ENCODE measurements around the gene GLT6D1. TPM values are rescaled to one million over a fixed set of nuclear protein-coding genes. Genes with fewer than 3 reads are reported as not detected.
"Not testable (repeated sequence)": the region's sequence is repeated elsewhere in the genome, so short reads cannot be mapped to it uniquely, and the experiment has no call there.

Gene GLT6D1
- not detected for polyA plus RNA-seq (2013, experiment 1 of 2; ENCODE audit: insufficient read length)
- not detected for polyA plus RNA-seq (2013, experiment 2 of 2; ENCODE audit: insufficient read length)

DNA sequence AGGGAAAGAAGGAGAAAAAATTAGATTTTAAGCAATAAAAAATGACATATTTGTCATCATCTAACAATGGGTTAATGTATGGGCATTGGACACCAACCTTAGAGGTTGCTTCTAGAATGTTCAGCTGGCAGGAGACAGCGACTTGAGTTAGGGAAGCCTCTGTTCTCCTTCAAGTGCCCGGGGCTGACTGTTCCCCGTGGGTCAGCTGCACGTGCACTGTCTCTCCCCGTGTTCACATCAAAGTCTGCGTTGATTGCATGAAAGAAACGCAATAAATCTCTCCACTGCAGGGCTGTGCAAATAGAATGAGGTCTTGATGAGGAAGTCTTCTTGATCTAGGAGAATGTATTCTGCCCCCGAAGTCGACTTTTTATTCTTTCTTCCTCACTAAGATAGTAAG lies at the start of gene GLT6D1:
TSS of gene GLT6D1 (minus strand) at position 345 of the 400 bp plus-strand sequence. CDS start 353 bp downstream, outside the sequence.
- no peak for DNase-seq

- DNase-seq, result no peak
These were observed 49.7 kb upstream of the GLT6D1 start for GRCh38 chr9:135689011-135689410.

GRCh38 chr9:135687216-135687615 lies 47.9 kb upstream of the GLT6D1 start:
- no peak for DNase-seq

- no peak for DNase-seq
These were observed 45.4 kb upstream of the GLT6D1 start for GRCh38 chr9:135684691-135685090.

DNA sequence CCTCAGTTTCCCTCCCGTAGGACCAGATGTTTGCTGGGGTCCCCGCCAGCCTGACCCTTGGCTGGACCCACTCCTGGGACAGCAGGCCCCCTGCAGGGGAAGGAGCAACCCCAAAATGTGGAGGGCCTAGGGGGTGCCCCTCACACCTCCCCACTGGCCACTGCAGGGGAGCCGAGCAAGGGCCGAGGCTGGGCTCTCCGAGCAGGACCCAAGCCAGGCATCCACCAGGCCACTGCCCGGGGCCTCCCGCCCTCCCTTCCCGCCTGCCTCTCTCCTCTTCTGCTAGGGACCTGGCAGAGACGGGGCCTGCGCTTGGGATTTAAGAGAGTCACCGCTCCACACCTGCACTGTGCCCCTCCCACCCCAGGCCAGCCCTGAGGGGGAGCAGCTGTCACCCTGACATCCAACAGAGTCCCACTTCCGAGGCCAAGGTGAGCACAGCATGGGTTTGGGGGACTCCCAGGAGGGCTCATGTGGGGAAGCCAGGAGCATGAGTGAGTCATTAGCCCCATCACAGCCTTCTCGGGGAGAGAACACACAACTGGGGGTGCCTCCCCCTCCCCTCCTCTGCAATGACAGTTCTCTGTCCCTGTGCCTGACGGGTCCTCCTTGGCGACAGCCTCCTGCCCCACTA lies 44.2 kb upstream of the GLT6D1 start:
- no peak for DNase-seq

- DNase-seq, result no peak
These were observed 41.8 kb upstream of the GLT6D1 start for GRCh38 chr9:135681161-135681560.

GRCh38 chr9:135680056-135680455 lies 40.7 kb upstream of the GLT6D1 start:
- no peak for DNase-seq

DNA sequence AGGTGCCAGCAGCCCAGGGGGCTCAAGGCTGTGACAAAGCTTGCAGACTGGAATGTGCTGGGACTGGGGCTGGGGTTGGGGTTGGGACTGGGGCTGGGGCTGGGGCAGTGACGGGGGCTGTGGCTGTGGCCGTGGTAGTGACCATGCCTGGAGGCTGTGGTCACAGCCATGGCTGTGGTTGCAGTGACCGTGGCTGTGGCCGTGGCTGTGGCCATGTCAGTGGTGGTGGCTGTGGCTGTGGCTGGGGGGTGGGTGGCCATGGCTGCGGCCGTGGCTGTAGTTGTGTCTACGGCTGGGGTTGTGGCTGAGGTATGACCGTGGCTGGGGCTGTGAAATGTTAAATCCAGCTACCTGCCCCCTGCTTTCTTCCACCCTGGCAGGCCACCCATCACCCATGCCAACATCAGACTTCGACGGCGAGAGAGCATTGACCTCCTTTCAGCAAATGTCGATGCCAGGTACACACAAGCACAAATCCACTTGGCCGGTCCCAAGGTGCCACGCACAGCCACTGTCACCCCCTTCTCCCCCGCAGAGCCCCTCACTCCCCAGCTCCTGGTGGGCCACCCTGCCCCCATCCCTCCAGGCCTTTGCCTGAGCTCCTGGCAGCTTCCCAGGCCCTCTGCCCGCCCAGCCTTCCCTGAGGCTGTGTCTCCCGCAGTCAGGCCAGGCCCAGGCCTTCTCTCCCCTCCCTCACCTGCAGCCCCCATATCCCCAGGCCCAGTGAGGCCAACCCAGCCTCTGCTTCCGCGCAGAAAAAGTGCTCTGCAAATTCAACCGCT lies 39.1 kb upstream of the GLT6D1 start:
- DNase-seq, result no peak

DNA sequence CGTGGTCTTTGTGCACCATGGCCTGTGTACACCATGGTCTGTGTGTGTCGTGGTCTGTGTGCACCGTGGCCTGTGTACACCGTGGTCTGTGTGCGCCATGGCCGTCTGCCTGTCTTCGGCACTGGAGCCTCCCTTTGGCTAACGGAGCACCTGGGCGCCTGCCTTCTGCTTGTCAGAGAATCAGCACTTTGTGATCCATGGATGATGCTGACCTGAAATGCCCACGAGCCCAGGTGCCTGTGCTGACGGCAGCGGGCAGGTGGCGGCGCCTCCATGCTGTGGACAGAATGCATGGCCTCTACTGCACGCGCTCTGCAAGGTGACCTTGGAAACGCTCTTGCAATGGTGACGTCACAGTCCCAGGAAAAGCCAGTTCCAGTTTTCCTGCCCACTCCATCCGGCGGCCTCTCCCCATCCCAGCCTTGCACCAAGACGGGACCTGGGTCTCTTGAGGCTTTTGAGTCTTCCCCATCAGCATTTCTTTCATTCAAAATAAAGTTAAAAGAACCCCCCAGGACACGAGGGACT lies 38.4 kb upstream of the GLT6D1 start:
- DNase-seq, result no peak

- no peak for DNase-seq
These were observed 37.6 kb upstream of the GLT6D1 start for GRCh38 chr9:135676891-135677290.

- DNase-seq, result no peak
These were observed 35.6 kb upstream of the GLT6D1 start for GRCh38 chr9:135674977-135675376.

GRCh38 chr9:135673941-135674340 lies 34.6 kb upstream of the GLT6D1 start:
- DNase-seq, result no peak

DNA sequence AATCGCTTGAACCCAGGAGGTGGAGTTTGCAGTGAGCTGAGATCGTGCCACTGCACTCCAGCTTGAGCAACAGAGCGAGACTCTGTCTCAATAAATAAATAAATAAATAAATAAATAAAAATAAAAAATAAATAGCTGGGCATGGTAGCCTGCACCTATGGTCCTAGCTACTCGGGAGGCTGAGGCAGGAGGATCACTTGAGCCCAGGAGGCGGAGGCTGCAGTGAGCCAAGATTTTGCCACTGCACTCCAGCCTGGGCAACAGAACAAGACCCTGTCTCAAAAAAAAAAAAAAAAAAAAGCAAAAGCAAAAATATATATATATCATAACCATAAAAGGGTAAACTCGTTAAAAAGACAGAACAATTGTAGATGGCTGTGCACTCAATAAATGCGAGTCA lies 33.4 kb upstream of the GLT6D1 start:
- DNase-seq, result not testable (repeated sequence)

- DNase-seq, result no peak
These were observed 32.3 kb upstream of the GLT6D1 start for GRCh38 chr9:135671591-135672041.

GRCh38 chr9:135670721-135671590 lies 31.6 kb upstream of the GLT6D1 start:
- no peak for DNase-seq

DNA sequence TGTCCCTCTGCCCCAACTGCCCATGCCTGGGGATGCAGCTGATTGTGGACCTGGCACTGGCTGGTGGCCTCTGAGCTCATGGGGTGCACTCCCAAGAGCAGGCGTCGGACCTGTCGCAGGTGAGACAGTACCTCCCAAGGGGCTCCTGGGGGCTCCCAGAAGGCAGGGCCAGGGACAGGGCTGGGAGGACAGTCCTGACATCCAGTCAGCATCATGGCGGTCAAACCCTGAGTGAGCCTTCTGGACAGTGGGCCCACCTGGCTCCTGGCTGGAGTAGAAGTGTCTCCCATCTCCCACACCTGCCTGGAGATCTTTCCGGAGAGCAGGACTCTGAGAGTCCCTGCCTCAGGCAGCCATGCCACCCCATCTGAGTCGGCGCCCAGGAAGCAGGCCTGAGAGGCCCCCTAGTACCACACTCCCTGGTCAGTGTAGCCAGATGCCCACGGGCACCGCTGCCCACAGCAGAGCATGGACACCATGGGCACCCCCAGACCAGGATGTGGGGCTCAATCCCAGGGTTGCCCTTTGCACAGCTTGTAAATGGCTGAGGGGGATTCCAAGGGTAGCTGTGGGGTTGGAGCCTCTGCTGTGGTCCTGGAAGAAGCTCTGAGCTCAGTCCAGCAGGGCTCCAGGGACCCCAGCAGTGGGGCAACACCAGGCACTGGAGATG lies 30.4 kb upstream of the GLT6D1 start:
- no peak for DNase-seq

- not testable (repeated sequence) for DNase-seq
These were observed 29.7 kb upstream of the GLT6D1 start for GRCh38 chr9:135669018-135669417.

DNA sequence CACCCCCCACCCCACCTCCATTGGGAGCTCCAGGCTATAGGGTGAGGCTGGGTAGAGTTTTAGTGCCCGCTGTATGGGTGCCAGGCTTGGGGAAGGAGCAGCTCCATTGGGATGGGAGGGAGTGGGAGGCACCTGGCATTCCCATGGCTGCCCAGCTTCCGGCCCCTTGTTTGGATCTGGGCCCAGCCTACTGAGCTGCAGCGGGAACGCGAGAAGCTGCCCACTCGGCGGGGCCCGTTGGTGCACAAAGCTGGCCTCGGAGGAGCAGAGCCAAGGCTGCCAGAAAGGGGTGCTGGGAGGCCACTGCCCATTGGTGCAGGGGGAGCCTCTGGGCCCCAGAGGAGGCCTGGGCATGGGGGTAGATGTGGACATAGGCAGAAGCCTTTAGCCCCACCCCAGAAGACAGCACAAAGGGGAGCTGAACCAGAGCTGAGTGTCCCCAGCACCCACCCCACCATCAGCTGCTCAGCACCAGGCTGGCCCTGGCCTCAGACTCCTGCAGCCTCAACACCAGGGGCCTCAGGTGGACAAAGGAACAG lies 28.2 kb upstream of the GLT6D1 start:
- no peak for DNase-seq

DNA sequence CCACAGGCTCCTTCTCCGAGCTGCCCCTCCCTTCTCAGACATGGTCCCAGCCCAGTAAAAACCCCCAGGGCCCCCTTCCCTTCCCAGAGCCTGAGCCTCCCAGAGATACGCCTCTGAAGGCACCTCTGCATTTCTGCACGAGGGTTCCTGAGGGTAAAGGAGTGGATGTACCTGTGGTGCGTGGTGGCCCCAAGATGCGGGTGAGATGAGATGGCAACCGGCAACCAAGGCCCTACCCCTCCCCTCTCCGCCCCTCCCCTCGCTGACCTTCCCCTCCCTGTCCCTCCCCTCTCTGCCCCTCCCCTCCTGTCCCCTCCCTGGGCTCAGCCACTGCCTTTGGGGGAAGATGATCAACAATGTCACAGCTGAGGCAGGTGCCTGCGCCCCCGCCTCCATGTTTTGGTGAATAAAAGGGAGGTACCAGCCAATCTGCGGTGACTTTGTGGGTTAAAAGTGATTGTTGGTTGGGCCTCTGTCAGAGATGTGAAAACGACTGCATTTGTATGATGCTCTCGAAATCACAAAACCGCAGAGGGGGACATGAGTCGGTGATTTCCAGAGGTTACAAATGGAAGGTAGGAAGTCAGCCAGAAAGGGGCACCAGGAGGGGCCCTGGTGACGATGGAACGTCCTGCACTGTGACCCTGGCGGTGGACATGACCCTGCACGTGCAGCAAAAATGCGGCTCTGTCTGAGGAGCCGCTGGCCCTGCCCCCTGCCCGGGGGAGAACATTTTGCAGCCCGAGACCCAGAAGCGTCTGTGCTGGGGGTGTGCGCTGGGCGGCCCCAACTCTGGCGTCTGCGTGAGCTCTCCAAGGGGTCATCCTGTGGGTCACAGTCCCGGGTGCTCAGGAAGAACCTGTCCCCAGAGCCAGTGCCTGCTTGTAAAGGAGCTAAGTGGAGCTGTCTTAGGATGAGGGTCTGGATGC lies 27.5 kb upstream of the GLT6D1 start:
- DNase-seq, result no peak

DNA sequence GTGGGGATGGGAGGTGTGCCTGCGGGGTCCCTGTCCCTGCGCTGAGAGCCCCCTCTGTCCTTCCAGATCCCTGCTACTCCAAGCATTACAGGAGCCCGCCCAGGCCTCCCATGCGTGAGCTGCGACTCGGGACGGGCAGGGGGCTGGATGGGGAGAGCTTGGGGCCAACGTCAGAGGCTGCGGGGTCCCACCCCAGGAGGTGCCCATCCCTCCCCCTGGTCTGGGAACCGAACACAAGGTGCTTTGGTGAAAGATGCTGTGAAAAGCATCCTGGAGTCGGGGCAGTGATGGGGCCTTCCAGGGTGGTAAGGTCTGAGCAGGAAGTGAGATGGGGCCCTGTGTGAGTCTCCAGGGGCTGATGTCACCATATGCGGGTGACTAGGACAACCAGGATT lies 26.5 kb upstream of the GLT6D1 start:
- DNase-seq, result no peak

All from fibroblast of skin of back (primary cell).